Measurements from ENCODE around the gene ARVCF. TPM values are rescaled to one million over a fixed set of nuclear protein-coding genes. Genes with fewer than 3 reads are reported as not detected.

The ARVCF gene
- total RNA-seq, 1 experiment from 2014 or later: 8.2 TPM

DNA sequence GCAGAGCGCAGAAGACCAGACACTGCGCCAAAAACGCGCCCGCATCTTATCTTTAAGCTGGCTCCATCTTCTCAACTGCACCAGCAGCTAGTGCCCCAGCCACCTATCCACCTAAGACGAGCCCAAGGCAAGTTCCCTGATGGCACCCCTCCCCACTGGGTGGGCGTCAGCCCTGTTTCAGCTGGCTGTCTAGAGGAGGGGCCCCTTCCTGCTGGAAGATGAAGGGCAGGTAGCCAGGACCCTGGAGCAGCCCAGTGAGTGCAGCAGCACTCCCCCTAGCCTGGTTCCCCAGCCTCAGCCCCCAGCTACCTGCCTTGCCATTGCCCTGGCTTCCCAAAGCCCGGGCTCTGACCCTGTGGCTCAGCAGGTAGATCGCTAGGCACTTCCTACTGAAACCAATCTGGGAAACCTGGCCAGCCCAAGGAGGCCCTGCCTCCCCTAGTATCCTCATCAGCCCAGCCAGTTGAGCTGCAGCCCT is 28.3 kb downstream of the ARVCF start:
- intact Hi-C loops (cut with micrococcal nuclease; ENCODE audit: unreplicated experiment) (no loop called here), in situ Hi-C loops (cut with HindIII; ENCODE audit: low pct_unique_long_range_greater_than_20kb, low sequenced_read_pairs) (no loop called here)
- Histone ChIP-seq H3K27ac (ENCODE audit: low read length) (no peak overlapping the region), H3K9me3 (ENCODE audit: control insufficient read depth, insufficient read depth, low read depth, low read length) (no peaks in the 10 kb centered on the region), H3K4me3 (ENCODE audit: low read depth in 2 of 2, low read length in 2 of 2) (no peak overlapping the region), H3K36me3 (ENCODE audit: control insufficient read depth, insufficient read depth, low read length) (no peaks in the 10 kb centered on the region), H3K4me1 (ENCODE audit: control insufficient read depth, insufficient read depth, low read length) (peaks cover 12% of the 10 kb centered on the region; the same call in 1 of the 2 replicates), H3K27me3 (ENCODE audit: control insufficient read depth, insufficient read depth, low read length) (no peaks in the 10 kb centered on the region)
- DNase-seq (ENCODE audit: low read depth, low spot score) (no peak), ATAC-seq (no peak)
- no TSS peak for BruUV-seq (replicated peaks)
- TF ChIP-seq SIN3A (IDR thresholded peaks at IDR 0.05; ENCODE audit: borderline replicate concordance, insufficient read depth, low read depth, low read length): no peak
- TF ChIP-seq, protein P1, sequence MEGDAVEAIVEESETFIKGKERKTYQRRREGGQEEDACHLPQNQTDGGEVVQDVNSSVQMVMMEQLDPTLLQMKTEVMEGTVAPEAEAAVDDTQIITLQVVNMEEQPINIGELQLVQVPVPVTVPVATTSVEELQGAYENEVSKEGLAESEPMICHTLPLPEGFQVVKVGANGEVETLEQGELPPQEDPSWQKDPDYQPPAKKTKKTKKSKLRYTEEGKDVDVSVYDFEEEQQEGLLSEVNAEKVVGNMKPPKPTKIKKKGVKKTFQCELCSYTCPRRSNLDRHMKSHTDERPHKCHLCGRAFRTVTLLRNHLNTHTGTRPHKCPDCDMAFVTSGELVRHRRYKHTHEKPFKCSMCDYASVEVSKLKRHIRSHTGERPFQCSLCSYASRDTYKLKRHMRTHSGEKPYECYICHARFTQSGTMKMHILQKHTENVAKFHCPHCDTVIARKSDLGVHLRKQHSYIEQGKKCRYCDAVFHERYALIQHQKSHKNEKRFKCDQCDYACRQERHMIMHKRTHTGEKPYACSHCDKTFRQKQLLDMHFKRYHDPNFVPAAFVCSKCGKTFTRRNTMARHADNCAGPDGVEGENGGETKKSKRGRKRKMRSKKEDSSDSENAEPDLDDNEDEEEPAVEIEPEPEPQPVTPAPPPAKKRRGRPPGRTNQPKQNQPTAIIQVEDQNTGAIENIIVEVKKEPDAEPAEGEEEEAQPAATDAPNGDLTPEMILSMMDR (IDR thresholded peaks at IDR 0.05): no peak
- ChIA-PET POLR2A (no interaction called here), CTCF (no interaction called here)

DNA sequence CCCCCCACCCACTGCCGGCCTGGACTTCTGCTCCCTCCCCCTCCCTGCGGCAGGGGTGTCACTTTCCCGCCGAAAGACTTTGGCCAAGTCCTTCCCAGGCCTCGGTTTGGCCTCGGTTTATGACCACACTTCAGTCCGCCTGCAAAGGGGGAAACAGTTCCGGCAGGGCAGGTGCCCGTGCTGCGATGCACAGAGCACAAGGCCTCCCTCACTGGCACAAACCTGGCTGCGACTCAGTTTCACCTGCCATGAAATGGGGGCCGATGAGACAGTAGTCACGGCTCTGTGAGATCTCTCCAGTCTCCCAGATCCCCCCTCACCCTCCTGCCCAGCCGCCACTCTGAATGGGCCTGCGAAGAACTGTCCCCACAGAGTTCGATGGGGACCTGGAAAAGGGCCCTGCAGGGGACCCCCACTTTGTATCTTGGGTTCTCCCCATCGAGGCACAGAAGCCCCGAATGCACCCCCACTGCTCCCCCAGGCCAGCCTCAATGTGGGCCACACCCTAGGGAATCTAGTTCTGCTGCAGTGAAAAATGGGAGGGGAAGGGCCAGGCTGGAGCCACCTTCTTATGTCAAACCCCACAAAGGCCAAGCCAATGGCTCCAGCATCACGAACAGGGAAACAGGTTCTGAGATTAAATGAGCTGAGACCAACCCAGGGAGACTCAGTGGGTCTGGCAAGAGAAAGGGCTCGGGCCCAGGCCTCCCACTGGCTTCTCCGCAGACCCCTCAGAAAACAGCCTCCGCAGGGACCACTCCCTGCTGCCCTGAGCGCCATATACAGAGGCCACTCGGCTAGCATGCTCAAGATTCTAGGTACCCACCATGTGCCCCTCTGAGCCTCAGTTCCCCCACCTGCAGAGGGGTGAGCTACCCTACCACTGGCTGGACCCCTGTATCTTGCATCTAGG is 29.0 kb downstream of the ARVCF start:
- Histone ChIP-seq H3K9me3 (ENCODE audit: control insufficient read depth, insufficient read depth, low read depth, low read length) (no peaks in the 10 kb centered on the region), H3K36me3 (ENCODE audit: control insufficient read depth, insufficient read depth, low read length) (no peaks in the 10 kb centered on the region), H3K27me3 (ENCODE audit: control insufficient read depth, insufficient read depth, low read length) (no peaks in the 10 kb centered on the region), H3K4me1 (ENCODE audit: control insufficient read depth, insufficient read depth, low read length) (peaks cover 12% of the 10 kb centered on the region; the same call in 1 of the 2 replicates), H3K27ac (ENCODE audit: low read length) (no peak overlapping the region), H3K4me3 (ENCODE audit: low read depth in 2 of 2, low read length in 2 of 2) (no peak overlapping the region)
- DNase-seq (ENCODE audit: low read depth, low spot score): no peak
- CTCF ChIA-PET: no interaction called here
- TF ChIP-seq, protein P2, sequence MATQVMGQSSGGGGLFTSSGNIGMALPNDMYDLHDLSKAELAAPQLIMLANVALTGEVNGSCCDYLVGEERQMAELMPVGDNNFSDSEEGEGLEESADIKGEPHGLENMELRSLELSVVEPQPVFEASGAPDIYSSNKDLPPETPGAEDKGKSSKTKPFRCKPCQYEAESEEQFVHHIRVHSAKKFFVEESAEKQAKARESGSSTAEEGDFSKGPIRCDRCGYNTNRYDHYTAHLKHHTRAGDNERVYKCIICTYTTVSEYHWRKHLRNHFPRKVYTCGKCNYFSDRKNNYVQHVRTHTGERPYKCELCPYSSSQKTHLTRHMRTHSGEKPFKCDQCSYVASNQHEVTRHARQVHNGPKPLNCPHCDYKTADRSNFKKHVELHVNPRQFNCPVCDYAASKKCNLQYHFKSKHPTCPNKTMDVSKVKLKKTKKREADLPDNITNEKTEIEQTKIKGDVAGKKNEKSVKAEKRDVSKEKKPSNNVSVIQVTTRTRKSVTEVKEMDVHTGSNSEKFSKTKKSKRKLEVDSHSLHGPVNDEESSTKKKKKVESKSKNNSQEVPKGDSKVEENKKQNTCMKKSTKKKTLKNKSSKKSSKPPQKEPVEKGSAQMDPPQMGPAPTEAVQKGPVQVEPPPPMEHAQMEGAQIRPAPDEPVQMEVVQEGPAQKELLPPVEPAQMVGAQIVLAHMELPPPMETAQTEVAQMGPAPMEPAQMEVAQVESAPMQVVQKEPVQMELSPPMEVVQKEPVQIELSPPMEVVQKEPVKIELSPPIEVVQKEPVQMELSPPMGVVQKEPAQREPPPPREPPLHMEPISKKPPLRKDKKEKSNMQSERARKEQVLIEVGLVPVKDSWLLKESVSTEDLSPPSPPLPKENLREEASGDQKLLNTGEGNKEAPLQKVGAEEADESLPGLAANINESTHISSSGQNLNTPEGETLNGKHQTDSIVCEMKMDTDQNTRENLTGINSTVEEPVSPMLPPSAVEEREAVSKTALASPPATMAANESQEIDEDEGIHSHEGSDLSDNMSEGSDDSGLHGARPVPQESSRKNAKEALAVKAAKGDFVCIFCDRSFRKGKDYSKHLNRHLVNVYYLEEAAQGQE (IDR thresholded peaks at IDR 0.05; ENCODE audit: insufficient read depth in 1 of 2, low read depth in 2 of 2, low read length in 1 of 2): no peak
- no peak for TF ChIP-seq POLR2AphosphoS5 (IDR thresholded peaks at IDR 0.05; ENCODE audit: low read depth, low read length)
- in situ Hi-C loops (cut with HindIII; ENCODE audit: low pct_unique_long_range_greater_than_20kb, low sequenced_read_pairs) (no loop called here), intact Hi-C loops (cut with micrococcal nuclease; ENCODE audit: unreplicated experiment) (no loop called here)
- POLR2A ChIA-PET: no interaction called here
- ATAC-seq: no peak; the same call in 1 of the 2 replicates
- no TSS peak for BruUV-seq (replicated peaks)

Data from Panc1 (cell line).